GM12864 (cell line): ENCODE results near the gene TCF12.

Source experiments
- DNase-seq: peaks from one replicate; pipeline ENCODE4 v3.0.0-alpha.2; 2011; ENCODE audit warnings: low read depth
- H3K4me3 ChIP-seq: 2 replicates; pipeline ENCODE4 v1.5.1; 2011; ENCODE audit warnings: mild to moderate bottlenecking, low read depth, low read length, control low read depth
- TF ChIP-seq, protein P1 (sequence below): IDR thresholded peaks from 2 replicates; pipeline ENCODE4 v1.5.1; 2011; ENCODE audit warnings: low read depth, mild to moderate bottlenecking, moderate library complexity, low read length, control low read depth, inconsistent platforms; ENCODE audit errors: missing control alignments

The TCF12 gene

DNA sequence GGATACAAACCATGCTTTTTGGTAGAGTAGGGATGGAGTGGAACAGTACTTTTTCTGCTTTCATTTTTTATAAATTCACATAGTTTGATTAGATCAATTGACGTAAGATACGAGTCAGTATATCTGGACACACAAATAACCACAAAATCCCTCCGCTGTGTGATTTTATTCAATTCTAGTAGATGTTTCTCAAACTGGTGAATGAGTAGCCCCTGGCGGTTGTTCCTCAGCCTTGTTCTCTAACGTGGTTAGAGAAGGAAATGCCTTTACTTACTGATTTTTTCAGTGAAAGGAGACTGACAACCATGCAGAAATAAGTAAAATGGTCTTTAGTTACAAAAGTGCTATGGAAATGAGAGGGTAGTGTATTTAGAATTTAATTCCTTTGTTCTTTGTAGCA, 161.0 kb downstream of the TCF12 start:
- no peak for DNase-seq
- no peak overlapping the region for H3K4me3 ChIP-seq
- TF ChIP-seq, protein P1, sequence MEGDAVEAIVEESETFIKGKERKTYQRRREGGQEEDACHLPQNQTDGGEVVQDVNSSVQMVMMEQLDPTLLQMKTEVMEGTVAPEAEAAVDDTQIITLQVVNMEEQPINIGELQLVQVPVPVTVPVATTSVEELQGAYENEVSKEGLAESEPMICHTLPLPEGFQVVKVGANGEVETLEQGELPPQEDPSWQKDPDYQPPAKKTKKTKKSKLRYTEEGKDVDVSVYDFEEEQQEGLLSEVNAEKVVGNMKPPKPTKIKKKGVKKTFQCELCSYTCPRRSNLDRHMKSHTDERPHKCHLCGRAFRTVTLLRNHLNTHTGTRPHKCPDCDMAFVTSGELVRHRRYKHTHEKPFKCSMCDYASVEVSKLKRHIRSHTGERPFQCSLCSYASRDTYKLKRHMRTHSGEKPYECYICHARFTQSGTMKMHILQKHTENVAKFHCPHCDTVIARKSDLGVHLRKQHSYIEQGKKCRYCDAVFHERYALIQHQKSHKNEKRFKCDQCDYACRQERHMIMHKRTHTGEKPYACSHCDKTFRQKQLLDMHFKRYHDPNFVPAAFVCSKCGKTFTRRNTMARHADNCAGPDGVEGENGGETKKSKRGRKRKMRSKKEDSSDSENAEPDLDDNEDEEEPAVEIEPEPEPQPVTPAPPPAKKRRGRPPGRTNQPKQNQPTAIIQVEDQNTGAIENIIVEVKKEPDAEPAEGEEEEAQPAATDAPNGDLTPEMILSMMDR, result no peak

DNA sequence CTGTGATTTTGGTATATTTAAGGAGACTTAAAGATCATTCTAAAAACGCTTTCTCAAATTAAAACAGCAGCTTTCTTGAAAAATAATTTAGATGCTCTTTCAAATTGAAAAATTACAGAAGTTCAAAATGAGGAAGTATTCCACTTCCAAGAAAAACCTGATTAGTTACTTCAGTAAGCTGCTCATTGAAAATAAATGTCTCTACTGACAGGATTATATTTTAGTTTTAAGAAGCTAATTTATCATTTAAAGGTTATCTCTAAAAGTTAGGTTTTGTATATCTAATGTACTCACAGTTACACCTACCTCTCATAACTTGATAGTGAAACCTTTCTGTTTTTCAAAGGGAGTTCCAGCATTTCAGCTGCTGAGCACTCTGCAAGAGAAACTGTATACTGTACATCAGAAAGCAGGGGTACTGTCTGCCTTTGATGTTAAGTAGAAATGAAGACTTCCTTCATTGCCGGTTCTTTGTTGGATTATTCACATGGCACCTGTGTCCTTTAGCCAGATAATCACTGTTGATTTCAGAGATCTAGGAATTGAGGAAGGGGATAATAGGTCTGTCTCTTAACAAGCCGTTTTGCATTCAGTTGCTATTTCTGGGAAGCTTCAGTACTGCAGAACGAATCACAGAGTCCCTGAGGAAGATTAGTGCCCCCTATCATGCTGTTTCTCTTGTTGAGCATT, 161.6 kb downstream of the TCF12 start:
- DNase-seq, result no peak
- H3K4me3 ChIP-seq, result no peak overlapping the region
- TF ChIP-seq, protein P1, result no peak

DNA sequence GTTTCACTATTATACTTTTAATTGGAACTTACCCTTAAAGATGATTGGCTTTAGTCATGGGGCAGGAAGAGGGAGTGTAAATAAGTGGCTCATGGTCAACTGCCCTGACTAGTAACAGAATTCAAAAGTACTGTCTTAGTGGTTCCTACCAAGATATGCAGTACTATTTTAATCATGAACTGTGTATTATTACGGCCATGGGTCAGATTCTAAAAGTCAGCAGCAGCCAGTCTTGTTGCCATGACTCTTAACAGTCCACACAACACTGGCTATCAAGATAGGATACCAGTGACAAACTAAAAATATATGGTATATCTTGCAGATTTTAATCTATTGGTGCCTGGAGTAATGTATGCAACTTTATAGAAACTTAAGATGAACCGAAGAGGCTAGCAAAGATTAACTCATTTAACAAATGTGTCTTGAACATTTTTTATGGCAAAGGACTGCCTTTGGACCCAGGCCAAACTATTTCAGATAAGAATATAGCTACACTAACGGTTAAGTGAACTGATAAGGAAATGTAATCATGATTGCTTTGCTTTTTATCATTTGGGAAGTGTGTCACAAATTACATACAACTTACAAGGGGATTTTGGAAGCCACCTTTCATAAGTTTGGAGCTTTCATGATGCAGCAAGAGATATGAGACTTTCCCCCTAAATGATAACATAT, 163.7 kb downstream of the TCF12 start:
- TF ChIP-seq, protein P1, result no peak
- DNase-seq, result no peak
- H3K4me3 ChIP-seq, result no peak overlapping the region

DNA sequence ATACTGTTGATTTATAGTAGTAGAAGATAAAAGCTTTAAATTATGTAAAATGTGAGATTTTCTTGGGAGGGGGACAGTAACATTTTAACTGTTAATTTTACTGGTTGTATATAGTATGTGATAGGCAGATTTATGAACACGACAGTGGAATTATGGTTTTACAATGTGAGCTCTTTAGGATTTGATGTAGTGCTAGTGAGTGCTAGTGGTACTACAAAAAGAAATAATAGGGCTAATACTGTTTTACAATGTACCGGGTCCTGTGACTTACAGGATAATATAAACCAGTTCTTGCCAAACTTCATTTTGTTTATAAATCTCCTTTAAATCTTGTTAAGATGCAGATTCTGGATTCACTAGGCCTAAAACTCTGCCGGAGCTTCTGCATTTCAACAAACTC, 165.7 kb downstream of the TCF12 start:
- no peak for DNase-seq
- TF ChIP-seq, protein P1, result no peak
- no peak overlapping the region for H3K4me3 ChIP-seq

DNA sequence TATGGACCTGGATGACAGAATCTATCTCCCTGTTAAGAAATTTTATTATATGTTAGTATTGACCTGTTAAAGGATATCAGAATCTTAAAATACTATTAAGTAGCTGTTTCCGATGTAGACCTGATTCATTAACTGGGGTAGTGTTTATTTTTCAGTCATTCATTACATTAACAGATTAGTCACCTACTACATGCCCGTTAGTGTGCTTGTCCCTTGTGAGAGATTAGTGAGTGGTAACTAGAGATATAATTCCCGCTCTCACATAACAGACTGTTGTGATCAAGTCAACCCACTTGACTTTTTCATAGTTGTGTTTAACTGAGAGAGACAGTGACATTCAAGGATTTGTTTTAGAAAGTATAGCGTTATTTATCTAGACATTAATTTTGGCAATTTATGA, 166.8 kb downstream of the TCF12 start:
- H3K4me3 ChIP-seq, result no peak overlapping the region
- TF ChIP-seq, protein P1, result no peak
- DNase-seq, result no peak

DNA sequence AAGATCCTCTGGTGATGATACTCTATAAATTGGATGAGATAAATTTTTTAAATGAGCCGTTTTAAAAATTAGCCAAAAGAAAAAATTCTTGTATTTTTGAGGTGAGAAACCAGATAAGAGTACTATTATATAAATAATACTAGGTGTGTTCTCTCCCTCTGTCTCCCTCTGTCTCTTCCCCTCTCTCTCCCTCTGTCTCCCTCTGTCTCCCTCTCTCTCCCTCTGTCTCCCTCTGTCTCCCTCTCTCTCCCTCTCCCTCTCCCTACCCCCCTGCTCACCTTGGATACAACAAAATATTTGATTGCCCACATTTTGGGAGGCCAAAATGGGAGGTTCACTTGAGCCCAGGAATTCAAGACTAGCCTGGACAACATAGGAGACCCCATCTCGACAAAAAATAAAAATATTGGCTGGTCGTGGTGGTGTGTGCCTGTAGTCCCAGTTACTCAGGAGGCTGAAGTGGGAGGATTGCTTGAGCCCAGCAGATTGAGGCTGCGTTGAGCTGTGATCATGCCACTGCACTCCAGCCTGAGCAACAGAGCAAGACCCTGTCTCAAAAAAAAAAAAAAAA, 168.5 kb downstream of the TCF12 start:
- no peak overlapping the region for H3K4me3 ChIP-seq
- DNase-seq, result no peak
- TF ChIP-seq, protein P1, result no peak
